Measurements from ENCODE around the gene LAPTM5. TPM values are rescaled to one million over a fixed set of nuclear protein-coding genes. Genes with fewer than 3 reads are reported as not detected.

Gene LAPTM5
- total RNA-seq, 1 experiment from 2014 or later, result not detected

DNA sequence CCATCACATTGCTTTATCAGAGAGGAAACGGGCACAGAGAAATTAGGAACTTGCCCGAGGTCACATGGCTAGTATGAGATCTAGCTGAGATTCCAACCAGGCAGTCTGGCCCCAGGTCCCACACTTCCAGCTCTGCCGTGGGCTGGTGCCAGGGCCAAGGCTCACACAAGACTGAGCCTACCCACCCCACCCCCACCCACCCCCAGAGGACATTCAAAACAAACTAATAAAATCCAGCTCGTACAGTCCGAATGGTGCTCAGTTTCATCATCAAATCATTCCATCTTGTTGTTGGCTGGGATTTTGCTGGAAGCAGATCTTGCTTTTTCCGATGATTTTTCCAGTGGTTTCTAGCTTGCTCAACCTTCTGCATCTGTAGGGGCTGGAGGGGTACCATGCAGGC, 62.1 kb downstream of the LAPTM5 start:
- BruUV-seq (replicated peaks), result no TSS peak
- no peak for DNase-seq (ENCODE audit: low spot score)
- ChIA-PET POLR2A (ENCODE audit: low non-redundant PET) (no interaction called here), CTCF (interaction anchor here (1.0 kb wide), 1 partner anchor 14 kb away, joined by 4 read pairs; no protein-coding TSS in a partner anchor)
- H3K4me3 ChIP-seq (ENCODE audit: low read depth, low read length, poor library complexity, severe bottlenecking), result no peak overlapping the region
- intact Hi-C loops (cut with micrococcal nuclease; ENCODE audit: unreplicated experiment), result no loop called here
- no peaks in the 10 kb centered on the region for H3K36me3 ChIP-seq (ENCODE audit: insufficient read depth, low read length, poor library complexity, severe bottlenecking)
- H3K4me1 ChIP-seq (ENCODE audit: insufficient read depth, low read length, poor library complexity, severe bottlenecking), result no peaks in the 10 kb centered on the region
- no peak for TF ChIP-seq EZH2 (IDR thresholded peaks at IDR 0.05; ENCODE audit: borderline replicate concordance, low read depth, low read length, poor library complexity, severe bottlenecking)
- TF ChIP-seq, protein P1, sequence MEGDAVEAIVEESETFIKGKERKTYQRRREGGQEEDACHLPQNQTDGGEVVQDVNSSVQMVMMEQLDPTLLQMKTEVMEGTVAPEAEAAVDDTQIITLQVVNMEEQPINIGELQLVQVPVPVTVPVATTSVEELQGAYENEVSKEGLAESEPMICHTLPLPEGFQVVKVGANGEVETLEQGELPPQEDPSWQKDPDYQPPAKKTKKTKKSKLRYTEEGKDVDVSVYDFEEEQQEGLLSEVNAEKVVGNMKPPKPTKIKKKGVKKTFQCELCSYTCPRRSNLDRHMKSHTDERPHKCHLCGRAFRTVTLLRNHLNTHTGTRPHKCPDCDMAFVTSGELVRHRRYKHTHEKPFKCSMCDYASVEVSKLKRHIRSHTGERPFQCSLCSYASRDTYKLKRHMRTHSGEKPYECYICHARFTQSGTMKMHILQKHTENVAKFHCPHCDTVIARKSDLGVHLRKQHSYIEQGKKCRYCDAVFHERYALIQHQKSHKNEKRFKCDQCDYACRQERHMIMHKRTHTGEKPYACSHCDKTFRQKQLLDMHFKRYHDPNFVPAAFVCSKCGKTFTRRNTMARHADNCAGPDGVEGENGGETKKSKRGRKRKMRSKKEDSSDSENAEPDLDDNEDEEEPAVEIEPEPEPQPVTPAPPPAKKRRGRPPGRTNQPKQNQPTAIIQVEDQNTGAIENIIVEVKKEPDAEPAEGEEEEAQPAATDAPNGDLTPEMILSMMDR (conservative IDR thresholded peaks at IDR 0.05; ENCODE audit: low read depth, low read length), result no peak
- no peak overlapping the region for H3K27ac ChIP-seq (ENCODE audit: low read depth, low read length, poor library complexity, severe bottlenecking)
- H3K27me3 ChIP-seq (replicated peaks; ENCODE audit: insufficient read depth, low read depth, low read length, poor library complexity), result no peaks in the 10 kb centered on the region
- no peaks in the 10 kb centered on the region for H3K9me3 ChIP-seq (ENCODE audit: low read depth, low read length, poor library complexity, severe bottlenecking)

DNA sequence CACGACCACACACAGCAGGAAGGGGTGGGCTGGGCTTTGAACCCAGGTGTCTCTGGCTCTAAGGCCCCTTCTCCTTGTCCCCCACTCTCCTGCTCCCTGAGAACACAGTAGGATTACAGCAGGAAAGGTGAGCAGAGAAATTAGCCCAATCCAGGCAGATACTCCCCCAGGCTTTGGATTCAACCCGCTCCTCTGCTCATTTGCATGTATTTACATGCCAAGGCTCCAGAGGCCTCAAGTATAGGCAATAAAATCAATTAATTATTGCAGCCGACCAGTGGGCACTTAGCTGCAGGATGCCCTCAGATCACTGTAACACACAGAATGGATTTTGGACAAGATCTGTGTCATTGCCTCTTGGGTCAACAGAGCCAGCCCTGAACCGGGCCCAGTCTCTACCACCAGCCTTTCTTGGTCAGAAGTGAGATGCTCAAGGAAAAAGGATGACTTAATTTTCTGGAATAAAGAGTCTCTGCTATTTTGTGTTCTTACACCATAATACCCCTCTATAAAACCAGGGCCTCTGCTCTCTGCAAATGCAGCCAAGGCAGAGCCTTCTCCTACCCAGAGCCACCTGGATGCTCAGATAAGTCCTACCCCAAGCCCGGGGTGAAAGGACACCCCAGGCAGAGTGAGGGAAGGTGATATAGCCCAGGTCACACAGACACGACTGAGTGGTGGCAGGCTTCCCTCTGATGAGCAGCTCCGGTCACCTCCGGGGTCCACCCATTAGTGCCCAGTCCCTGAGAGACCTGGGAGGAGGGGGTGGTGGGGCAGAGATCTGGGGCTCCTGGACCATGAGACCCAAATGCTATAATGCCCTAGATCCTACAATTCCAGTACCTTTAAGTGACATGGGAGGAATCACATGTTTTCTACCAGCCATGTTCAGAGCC, 63.0 kb downstream of the LAPTM5 start:
- no peaks in the 10 kb centered on the region for H3K4me1 ChIP-seq (ENCODE audit: insufficient read depth, low read length, poor library complexity, severe bottlenecking)
- no peak overlapping the region for H3K4me3 ChIP-seq (ENCODE audit: low read depth, low read length, poor library complexity, severe bottlenecking)
- POLR2A ChIA-PET (ENCODE audit: low non-redundant PET), result no interaction called here
- CTCF ChIA-PET, result no interaction called here
- no peak overlapping the region for H3K27ac ChIP-seq (ENCODE audit: low read depth, low read length, poor library complexity, severe bottlenecking)
- no peak for TF ChIP-seq EZH2 (IDR thresholded peaks at IDR 0.05; ENCODE audit: borderline replicate concordance, low read depth, low read length, poor library complexity, severe bottlenecking)
- TF ChIP-seq, protein P1 (conservative IDR thresholded peaks at IDR 0.05; ENCODE audit: low read depth, low read length), result no peak
- H3K36me3 ChIP-seq (ENCODE audit: insufficient read depth, low read length, poor library complexity, severe bottlenecking), result no peaks in the 10 kb centered on the region
- no peaks in the 10 kb centered on the region for H3K27me3 ChIP-seq (replicated peaks; ENCODE audit: insufficient read depth, low read depth, low read length, poor library complexity)
- no peak for DNase-seq (ENCODE audit: low spot score)
- BruUV-seq (replicated peaks), result no TSS peak
- H3K9me3 ChIP-seq (ENCODE audit: low read depth, low read length, poor library complexity, severe bottlenecking), result no peaks in the 10 kb centered on the region
- intact Hi-C loops (cut with micrococcal nuclease; ENCODE audit: unreplicated experiment), result no loop called here

DNA sequence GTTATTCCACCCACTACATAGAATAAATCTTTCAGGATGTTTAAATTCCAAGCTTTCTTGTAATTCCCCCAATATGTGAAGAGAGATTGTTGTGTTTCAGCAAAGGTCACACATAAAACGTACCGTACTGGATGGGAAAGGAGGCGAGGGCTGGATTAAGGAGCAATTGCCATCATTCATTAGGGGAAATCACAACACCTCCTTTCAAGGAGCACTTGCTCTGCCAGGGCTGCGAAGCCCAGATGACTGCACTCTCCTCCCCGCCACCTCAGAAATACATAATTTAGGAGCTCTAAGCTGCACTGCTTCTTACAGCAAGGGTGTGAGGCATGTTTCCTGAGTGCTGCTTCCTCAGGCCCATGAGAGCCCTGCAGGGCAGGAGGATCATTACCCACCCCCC, 63.8 kb downstream of the LAPTM5 start:
- H3K27me3 ChIP-seq (replicated peaks; ENCODE audit: insufficient read depth, low read depth, low read length, poor library complexity), result no peaks in the 10 kb centered on the region
- BruUV-seq (replicated peaks), result no TSS peak
- CTCF ChIA-PET, result no interaction called here
- no peak for TF ChIP-seq EZH2 (IDR thresholded peaks at IDR 0.05; ENCODE audit: borderline replicate concordance, low read depth, low read length, poor library complexity, severe bottlenecking)
- intact Hi-C loops (cut with micrococcal nuclease; ENCODE audit: unreplicated experiment), result no loop called here
- no peak overlapping the region for H3K27ac ChIP-seq (ENCODE audit: low read depth, low read length, poor library complexity, severe bottlenecking)
- H3K9me3 ChIP-seq (ENCODE audit: low read depth, low read length, poor library complexity, severe bottlenecking), result no peaks in the 10 kb centered on the region
- H3K36me3 ChIP-seq (ENCODE audit: insufficient read depth, low read length, poor library complexity, severe bottlenecking), result no peaks in the 10 kb centered on the region
- DNase-seq (ENCODE audit: low spot score), result no peak
- H3K4me3 ChIP-seq (ENCODE audit: low read depth, low read length, poor library complexity, severe bottlenecking), result no peak overlapping the region
- POLR2A ChIA-PET (ENCODE audit: low non-redundant PET), result no interaction called here
- no peaks in the 10 kb centered on the region for H3K4me1 ChIP-seq (ENCODE audit: insufficient read depth, low read length, poor library complexity, severe bottlenecking)

Measured in A673 (cell line).